GM12891 (cell line): ENCODE data around the gene PPT2.

ENCODE experiments used
- PAX5 ChIP-seq: IDR thresholded peaks from 2 replicates; pipeline ENCODE4 v1.6.1; 2011; ENCODE audit warnings: low read length, moderate library complexity, mild to moderate bottlenecking; ENCODE audit not compliant: insufficient read depth, severe bottlenecking
- POLR2A ChIP-seq: IDR thresholded peaks from 2 replicates; pipeline ENCODE4 v1.6.1; 2011; ENCODE audit warnings: low read depth, low read length, control low read depth
- POLR2AphosphoS5 ChIP-seq: IDR thresholded peaks from 2 replicates; pipeline ENCODE4 v1.6.1; 2011; ENCODE audit warnings: low read depth, low read length, control low read depth
- SPI1 ChIP-seq: IDR thresholded peaks from 2 replicates; pipeline ENCODE4 v1.6.1; 2011; ENCODE audit warnings: low read depth, low read length, control low read depth
- TAF1 ChIP-seq: IDR thresholded peaks from 2 replicates; pipeline ENCODE4 v1.6.1; 2011; ENCODE audit warnings: low read depth, low read length, control low read depth

DNA sequence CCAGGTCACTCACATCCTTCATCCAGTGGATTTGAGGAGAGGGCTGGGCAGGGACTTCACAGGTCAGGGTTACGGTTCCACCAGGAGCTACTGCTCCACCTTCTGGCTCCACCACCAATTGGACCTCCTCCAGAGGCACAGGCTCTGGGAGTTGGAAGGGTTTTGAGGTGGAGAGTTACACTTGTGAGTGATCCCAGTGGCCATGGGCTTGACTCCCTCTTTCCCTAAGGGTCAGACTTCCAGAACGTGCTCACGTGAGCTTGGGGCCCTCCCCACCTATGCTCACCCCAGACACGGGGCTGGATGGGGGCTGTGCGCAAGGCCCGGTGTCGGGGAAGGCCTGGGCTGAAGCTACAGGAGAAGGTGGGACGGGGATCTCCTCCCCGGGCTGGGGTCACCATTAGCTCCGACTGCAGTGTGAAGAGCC, 28.6 kb downstream of the PPT2 start:
- TF ChIP-seq POLR2AphosphoS5 (no peak), TAF1 (no peak), POLR2A (no peak), SPI1 (no peak), PAX5 (no peak)
